Body of pancreas (tissue), 4 donors: ENCODE data around the gene PDF. TPM values are rescaled to one million over a fixed set of nuclear protein-coding genes. Genes with fewer than 3 reads are reported as not detected.
A peak's percentile ranks its signal among the peaks of the same experiment; 100 is the strongest.

Experiments
- ATAC-seq: fragments of 150-250 bp; one replicate; pipeline ENCODE4 v1.9.1; 2016
- DNase-seq, 4 donors: peaks; one replicate each; pipeline ENCODE4 v3.0.0-alpha.2; 2019
- H3K27ac ChIP-seq, 4 donors: fragments of 200-600 bp; sonication (generic); 1 replicate in 3 of 4; 2 replicates in 1 of 4; pipeline versions ENCODE4 v1.5.1 to v1.6.1; 2016 to 2019; ENCODE audit warnings: mild to moderate bottlenecking in 1 of 4, mixed read lengths in 1 of 4, moderate library complexity in 1 of 4
- H3K27me3 ChIP-seq, 2 donors: fragments of 200-600 bp; sonication (generic); one replicate each; pipeline ENCODE4 v1.6.0; 2016; ENCODE audit warnings: mild to moderate bottlenecking in 1 of 2
- H3K36me3 ChIP-seq, 2 donors: fragments of 200-600 bp; sonication (generic); replicated peaks in 1 of 2; 2 replicates each; pipeline ENCODE4 v1.5.1; 2016; ENCODE audit warnings: low read depth in 2 of 2; ENCODE audit not compliant: insufficient read depth in 1 of 2
- H3K4me1 ChIP-seq: fragments of 200-600 bp; sonication (generic); one replicate; pipeline ENCODE4 v1.6.0; 2016
- H3K4me3 ChIP-seq, 2 donors: fragments of 200-600 bp; sonication (generic); 1 replicate in 1 of 2; 2 replicates in 1 of 2; pipeline ENCODE4 v1.5.1; 2016 to 2019
- H3K9me3 ChIP-seq, 3 donors: fragments of 200-600 bp; sonication (generic); 1 replicate in 2 of 3; 2 replicates in 1 of 3; pipeline ENCODE4 v1.5.1; 2016
- CTCF ChIP-seq, 7 experiments: fragments of 450-650 bp in 4 of 7; fragments of 200-600 bp in 3 of 7; sonication (generic) in 3 of 7; IDR thresholded peaks; one replicate each; pipeline ENCODE4 v1.5.1; 2016 to 2019; ENCODE audit warnings: antibody characterized with exemption in 7 of 7
- POLR2A ChIP-seq, 3 donors: fragments of 450-650 bp; IDR thresholded peaks; one replicate each; pipeline ENCODE4 v1.6.1; 2016; ENCODE audit warnings: antibody characterized with exemption in 3 of 3, mild to moderate bottlenecking in 2 of 3
- WGBS, 2 donors: methylation state at CpG; one replicate each; pipeline ENCODE4 v1.1.5; 2017; 5-methylcytosine and 5-hydroxymethylcytosine counted together
- intact Hi-C: fragments of 100-400 bp; cut with DNase I; formaldehyde crosslinking; loops from one replicate; pipeline ENCODE4 v1.15.1; 2023
- total RNA-seq, 2 donors: library from RNA; depleted of rRNA; stranded (reverse); fragments of >200 nt; gene quantifications; one replicate each; pipeline ENCODE4 v1.1.0, GENCODE V29; 2016

The PDF gene
- total RNA-seq, 2 donors from 2014 or later: 38.1 to 45.2 TPM

- Histone ChIP-seq H3K4me1 (peaks cover 26% of the 10 kb centered on the region), H3K27me3 (no peaks in the 10 kb centered on the region), H3K4me3 (no peak overlapping the region), H3K9me3 (no peaks in the 10 kb centered on the region), H3K36me3 (peaks cover 0 to 6% of the 10 kb centered on the region in 2 donors), H3K27ac (no peak overlapping the region)
- no peak for ATAC-seq
- TF ChIP-seq CTCF (IDR thresholded peaks at IDR 0.05) (no peak), POLR2A (IDR thresholded peaks at IDR 0.05) (no peak)
- DNase-seq: no peak
- intact Hi-C loops: no loop called here
- 89 to 93% methylated on average over 5 of the region's 5 CpGs for WGBS, 2 donors
Measured at GRCh38 chr16:69344171-69344570, 13.8 kb upstream of the PDF start.

GRCh38 chr16:69340095-69340644 is 9.8 kb upstream of the PDF start:
- Histone ChIP-seq H3K27ac (peak overlapping the region; percentile 74 to 96 (median 82)), H3K9me3 (no peaks in the 10 kb centered on the region), H3K4me1 (peaks cover 27% of the 10 kb centered on the region), H3K36me3 (peaks cover 0 to 14% of the 10 kb centered on the region in 2 donors), H3K27me3 (no peaks in the 10 kb centered on the region), H3K4me3 (peak overlapping the region; percentile 71 to 99)
- 4 to 8% methylated on average over 15 to 16 of the region's 16 CpGs for WGBS, 2 donors
- DNase-seq (no peak), ATAC-seq (no peak)
- intact Hi-C loops: no loop called here
- no peak for TF ChIP-seq CTCF (IDR thresholded peaks at IDR 0.05)
- TF ChIP-seq POLR2A (IDR thresholded peaks at IDR 0.05): no peak

- peak within 1 kb of the TSS; percentile 71 to 99 for H3K4me3 ChIP-seq
- peak; percentile 64 to 86 (median 82) for TF ChIP-seq POLR2A (IDR thresholded peaks at IDR 0.05)
- peak; percentile 69 to 98 (median 95) for TF ChIP-seq CTCF (IDR thresholded peaks at IDR 0.05)
- ATAC-seq (peak; percentile 98), DNase-seq (peak; percentile 96 to 98 (median 96))
- intact Hi-C loops: no loop called here
- peaks cover 27% of the 10 kb centered on the region for H3K4me1 ChIP-seq
- peaks cover 0 to 18% of the 10 kb centered on the region in 2 donors for H3K36me3 ChIP-seq
- WGBS, 2 donors: 1% methylated on average over 24 to 77 of the region's 77 CpGs
- no peaks in the 10 kb centered on the region for H3K9me3 ChIP-seq
- no peaks in the 10 kb centered on the region for H3K27me3 ChIP-seq
- H3K27ac ChIP-seq: peak within 1 kb of the TSS; percentile 74 to 96 (median 82)
Measured at GRCh38 chr16:69339289-69340094, 9.1 kb upstream of the PDF start, which contains the start of the genes COG8 and NIP7. Gene COG8, minus strand, starts transcription at chr16:69339564. Its CDS starts 12 bp downstream, at chr16:69339552. Gene NIP7, plus strand, starts transcription at chr16:69339772. Its CDS starts 58 bp downstream, at chr16:69339830.

- no peak for TF ChIP-seq CTCF (IDR thresholded peaks at IDR 0.05)
- no peak for TF ChIP-seq POLR2A (IDR thresholded peaks at IDR 0.05)
- Histone ChIP-seq H3K27ac (peak overlapping the region; percentile 74 to 96 (median 82)), H3K9me3 (no peaks in the 10 kb centered on the region), H3K27me3 (no peaks in the 10 kb centered on the region), H3K4me3 (peak overlapping the region; percentile 71 to 99), H3K36me3 (peaks cover 0 to 25% of the 10 kb centered on the region in 2 donors), H3K4me1 (peaks cover 27% of the 10 kb centered on the region)
- intact Hi-C loops: no loop called here
- ATAC-seq (no peak), DNase-seq (peak in 1 of 4 donors; percentile 77)
- WGBS, 2 donors: 17 to 28% methylated on average over 27 to 46 of the region's 46 CpGs
Measured at GRCh38 chr16:69338557-69339288, 8.3 kb upstream of the PDF start.
